Stimulated activated CD4-positive, alpha-beta T cell treated with anti-CD3 and anti-CD28 coated beads, TNF-alpha, amount 100 ng/mL, for 1 hour (primary cell): ENCODE measurements around the gene TUBB1.
"Not testable (repeated sequence)": the region's sequence is repeated elsewhere in the genome, so short reads cannot be mapped to it uniquely, and the experiment has no call there.

Source experiments
- DNase-seq, 3 donors: peaks; one replicate each; pipeline ENCODE4 v3.0.0-alpha.2; 2020; ENCODE audit warnings: low read depth in 3 of 3, low spot score in 1 of 3

The TUBB1 gene

DNA sequence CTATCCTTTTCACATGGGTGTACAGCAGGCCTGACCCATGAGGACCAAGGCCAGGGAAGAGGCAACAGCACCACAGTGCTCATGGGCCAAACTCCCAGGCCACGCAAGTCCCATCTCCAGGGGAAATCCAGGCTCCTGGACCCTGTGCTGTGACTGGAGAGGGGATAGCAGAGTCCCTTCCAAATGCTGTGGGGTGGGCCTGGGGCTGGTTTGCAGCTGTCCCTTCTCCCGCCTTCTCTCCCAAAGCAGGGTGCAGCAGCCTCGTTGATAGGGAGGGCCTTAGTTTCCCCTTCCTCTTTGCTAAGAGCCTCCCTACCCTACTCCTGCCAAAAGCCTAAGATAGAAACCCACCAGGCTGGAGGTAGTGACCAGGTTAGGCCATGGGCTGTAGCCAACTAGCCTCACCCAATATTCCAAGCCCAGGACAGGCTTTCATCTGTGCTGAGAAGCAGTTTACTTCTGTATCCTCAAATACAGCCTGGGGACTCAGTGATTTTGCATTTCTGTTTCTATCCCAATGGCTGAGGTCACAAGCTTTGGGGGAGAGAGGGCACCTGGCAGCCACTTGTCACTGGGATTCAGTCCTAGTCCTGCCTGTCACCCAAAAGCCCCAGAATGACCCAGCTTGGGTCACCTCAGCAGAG lies 13.6 kb upstream of the TUBB1 start:
- DNase-seq, result no peak

DNA sequence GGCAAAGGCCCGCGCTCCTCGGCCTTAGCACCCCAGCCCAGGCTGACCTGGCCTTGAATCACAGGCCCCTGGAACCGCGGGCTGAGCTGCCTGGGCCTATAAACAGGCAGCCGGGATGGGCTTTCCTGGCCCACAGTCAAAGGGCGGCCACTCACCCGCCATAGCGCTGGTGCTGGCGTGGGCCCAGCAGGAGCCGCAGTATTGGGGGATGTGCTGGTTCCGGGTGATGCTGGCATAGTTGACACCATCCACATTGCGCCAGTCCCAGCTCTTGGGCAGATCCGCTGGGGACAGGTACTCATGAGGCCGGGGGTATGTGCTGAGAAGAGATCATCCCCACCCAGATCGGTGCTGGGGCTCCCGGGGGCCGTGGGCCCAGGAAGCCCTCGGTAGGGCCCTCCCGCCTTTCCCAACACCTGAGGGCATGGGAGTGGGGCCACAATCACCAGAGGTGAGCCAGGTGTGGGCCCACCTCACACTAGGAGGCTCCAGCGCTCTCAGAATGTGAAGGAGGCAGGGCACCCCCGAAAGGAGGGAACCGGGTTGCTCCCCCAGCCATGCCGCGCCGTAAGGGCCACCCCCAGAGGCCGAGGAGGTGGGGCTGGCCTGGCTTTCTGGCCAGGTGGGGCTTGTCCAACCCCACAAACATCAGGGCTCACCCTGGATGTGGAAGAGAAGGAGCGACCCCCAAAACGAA lies 12.9 kb upstream of the TUBB1 start:
- no peak for DNase-seq

DNA sequence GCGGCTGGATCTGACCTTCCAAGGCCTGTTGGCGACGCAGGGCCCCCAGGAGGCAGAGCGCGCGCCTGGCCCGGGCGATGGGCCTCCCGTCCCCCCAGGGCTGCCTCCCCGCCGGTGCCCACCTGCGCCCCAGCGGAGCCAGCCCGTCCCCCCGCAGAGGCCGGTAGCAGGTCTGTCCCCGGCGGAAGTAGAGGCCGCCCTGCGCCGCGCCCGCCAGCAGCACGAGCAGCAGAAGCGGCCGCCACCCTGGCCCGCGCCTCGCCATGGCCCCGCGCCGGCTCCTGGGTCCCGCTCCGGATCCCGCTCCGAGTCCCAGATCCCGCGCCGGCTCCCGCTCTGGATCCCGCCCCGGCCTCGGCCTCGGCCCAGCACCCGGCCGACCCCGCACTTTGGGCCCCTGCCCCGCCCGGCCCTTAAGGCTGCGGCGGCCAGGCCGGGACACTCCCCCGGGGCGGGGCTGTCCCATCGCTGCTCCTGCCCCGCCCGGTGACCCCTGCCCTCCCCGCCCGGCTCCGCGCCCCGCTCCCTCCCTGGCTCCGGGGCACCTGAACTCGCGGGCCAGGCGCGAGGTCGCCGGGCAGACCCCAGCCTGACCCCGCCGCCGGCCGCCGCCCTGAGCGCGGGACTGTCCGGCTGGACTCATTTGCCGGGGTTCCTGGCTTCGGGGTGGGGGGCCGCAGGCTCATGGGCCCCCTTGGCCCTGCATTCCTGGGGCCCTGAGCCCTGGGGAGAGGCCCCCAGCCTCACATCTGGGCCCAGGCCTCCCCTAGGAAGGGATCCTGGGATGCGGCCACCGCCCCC lies 12.2 kb upstream of the TUBB1 start, which contains the start of gene CTSZ:
Gene CTSZ, minus strand, starts transcription at position 391 of the 801 bp plus-strand sequence. Its CDS starts 126 bp downstream, at position 265.
- DNase-seq, result no peak

- DNase-seq, result no peak
Observed at GRCh38 chr20:59007665-59008511, 11.3 kb upstream of the TUBB1 start.

DNA sequence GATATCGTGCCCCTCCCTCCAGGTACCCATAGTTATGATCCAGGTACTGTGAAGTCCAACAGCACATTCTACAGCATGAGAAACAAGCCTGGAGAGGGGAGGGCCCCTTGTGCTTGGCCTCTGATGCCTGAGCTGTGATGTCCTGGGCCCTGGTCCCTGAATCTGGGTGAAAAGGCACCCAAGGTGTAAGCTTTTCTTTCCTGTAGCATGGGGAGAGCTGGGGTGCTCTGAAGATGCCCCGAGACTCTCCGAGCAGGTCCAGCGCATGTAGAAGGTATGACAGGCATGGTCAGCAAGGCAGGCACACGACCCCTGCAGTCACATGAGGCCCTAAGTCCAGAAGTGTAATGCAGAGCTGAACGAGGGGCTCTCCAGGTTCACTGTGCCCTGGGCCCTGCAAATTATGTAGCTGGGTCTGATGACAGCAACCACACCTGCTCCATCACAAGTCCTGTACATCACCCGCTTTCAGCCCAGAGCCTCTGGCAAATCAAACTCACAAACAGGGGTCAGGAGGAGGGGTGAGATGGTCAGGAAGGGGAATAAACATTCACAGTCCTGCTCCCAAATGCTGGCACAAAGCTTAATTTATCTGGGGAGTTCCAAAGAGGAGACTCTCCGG lies 10.4 kb upstream of the TUBB1 start:
- DNase-seq, result no peak

DNA sequence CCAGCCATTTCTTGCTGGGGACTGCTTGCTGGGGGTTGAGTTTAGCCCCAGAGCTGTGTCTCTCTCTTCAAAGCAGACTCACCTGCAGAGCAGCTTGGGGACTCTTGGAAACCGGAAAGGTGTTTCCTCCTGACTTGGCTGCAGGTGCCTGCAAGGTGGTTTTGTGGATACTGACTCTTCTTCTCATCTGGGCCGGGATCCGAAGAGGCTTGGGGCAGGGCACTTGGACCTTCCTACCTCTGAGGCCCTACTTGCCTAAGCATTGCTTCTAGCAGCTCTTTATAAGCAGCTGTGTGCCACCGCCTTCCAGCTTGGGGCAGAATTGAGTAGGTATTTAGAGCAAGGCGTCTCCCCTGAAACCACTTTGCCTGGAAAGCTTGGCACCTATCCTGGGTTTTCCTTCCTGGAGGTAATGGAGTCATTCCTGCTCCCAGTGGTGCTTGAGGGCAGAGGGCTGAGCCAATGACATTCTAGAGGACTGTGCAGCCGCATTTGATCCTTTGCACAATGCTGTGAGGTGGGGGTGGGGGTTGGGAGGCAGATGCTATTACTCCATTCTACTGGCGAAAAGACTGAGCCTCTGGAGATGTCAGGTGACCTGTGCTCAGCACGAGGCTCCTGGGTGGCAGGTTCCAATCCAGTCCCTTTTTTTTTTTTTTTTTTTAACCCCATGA lies 8.8 kb upstream of the TUBB1 start:
- no peak for DNase-seq

GRCh38 chr20:59010995-59011873 lies 8.0 kb upstream of the TUBB1 start:
- DNase-seq, result no peak

DNA sequence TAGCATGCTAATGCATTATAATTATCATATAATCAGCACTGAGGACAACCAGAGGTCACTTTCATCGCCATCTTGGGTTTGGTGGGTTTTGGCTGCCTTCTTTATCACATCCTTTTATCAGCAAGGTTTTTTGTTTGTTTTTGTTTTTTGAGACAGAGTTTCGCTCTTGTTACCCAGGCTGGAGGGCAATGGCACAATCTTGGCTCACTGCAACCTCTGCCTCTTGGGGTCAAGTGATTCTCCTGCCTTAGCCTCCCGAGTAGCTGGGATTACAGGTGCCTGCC lies 7.4 kb upstream of the TUBB1 start:
- DNase-seq, result not testable (repeated sequence)

GRCh38 chr20:59013031-59013951 lies 5.9 kb upstream of the TUBB1 start:
- DNase-seq, result no peak

GRCh38 chr20:59013959-59014608 lies 5.1 kb upstream of the TUBB1 start:
- no peak for DNase-seq

GRCh38 chr20:59014680-59015389 lies 4.4 kb upstream of the TUBB1 start:
- DNase-seq, result no peak

DNA sequence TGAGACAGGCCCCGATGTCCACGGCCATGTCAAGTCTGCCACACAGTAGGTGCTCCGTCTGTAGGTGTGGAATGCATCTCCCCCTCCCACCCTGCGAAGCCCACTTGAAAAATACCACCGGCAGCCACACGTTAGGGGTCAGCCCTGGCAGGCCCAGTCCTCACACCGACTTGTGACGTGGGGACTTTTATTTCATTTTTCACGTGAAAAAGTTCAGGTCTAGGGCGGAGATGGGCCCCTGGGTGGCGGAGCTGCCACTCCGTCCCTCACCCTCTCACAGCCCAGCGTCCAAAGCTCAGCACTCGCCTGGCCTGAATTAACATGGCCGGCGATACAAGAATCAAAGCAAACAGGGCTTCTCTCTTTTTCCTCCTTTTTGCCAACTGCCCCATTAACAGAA lies 3.8 kb upstream of the TUBB1 start:
- no peak for DNase-seq

DNA sequence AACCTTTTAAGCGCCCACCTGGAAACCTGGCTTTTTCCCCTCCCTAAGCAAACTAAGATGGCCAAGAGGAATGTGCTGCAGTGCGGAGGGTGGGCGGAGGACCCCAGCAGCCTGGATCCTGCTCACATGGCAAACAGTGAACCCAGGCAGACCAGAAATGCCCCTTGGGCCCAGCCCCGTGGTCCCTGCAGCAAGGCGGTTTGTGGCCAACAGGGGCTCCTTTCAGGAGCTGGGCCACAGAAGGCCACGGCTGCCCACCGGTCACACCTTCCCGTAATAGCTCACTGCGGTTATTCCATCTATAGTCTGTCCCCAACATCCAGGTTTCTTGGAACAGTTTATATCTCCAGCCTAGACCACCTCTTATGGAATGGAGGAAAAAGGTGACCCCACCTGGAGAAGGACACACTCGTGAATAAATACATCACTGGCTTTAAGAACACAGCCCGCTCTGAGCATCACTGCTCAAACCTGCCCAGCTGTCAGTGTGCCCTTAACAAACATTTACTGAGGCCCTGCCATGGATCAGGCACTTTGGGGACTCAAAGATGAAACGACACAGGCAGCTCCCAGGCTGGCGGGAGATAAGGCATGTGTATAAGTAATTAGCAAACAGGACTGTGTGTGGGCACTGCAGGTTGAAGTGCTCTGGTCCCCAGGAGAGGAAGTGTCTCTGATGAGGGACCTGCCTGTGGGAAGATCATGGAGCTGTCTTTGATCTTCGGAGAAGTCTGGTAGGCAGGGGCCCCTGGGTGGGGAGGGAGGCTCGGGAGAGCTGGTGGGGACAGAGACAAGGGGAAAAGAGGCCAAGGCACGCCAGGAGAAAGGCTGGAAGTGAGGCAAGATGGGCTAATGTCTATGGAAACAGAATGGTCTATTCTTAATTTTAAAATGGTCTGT lies 3.2 kb upstream of the TUBB1 start:
- DNase-seq, result no peak

DNA sequence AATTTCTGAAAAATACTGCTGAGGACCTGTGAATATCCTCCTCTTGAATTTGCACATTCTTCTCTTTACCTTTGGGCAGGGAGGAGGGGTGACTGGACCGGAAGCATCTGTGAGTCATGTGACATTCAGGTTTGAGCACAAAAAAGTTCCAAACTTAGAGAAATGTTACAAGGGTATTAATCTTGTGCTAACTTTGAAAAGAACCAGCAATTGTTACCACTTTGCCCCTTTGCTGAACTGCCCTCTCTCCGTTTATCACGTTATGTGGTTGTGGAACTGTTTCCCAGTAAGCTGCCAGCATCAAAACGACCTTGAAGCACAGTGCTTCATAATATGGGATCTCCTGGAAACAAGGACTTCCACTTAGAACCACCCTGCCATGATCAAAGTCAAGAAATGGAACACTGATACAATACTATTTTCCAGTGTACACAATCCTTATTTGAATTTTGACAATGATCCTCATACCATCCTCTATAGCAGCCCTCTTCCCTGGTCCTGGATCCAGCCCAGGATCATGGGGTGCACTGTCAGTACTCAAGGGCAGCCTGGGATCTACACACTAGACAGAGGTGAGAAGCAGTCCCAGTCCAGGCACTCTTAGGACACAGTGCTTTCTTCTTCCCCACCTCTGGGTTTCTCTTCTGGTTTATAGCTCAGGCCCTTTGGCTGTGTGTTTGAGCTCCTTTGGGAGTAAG lies 2.3 kb upstream of the TUBB1 start:
- DNase-seq, result no peak

DNA sequence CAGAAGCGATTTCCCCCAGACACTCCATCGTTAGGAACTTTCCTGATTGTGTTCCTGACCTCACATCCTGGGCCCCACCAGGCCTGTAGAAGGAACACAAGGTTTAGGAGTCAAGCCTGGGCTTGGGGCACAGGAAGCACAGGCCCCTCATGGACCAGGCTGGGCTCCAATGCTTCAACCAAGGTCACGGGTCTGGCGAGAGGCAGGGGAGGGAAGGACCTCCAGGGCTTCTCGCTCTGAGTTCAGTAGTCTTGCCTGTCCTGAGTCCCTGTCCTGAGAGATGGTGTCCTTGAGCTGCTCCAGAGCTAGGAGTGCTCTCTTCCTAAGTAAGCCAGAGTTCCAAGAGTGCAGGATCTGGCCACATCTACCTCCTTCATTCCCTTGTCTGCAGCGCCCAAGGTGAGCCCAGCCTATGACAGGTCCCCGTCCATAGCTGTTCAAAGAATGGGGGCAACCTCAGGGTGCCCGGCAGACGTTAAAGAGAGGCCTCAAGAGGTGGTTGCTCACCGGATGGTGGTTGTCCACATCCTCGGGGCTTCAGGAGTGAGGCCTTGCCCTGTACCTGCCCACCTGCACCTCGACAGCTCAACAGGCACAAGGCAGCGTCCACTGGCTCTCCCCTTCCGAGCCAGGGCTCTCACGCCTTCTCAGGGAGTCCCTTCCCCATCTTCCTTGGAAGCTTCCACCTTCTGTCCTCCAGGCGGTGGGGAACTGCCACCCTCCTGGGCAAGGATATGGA lies 1.6 kb upstream of the TUBB1 start:
- no peak for DNase-seq
